Stimulated activated CD8-positive, alpha-beta memory T cell treated with anti-CD3 and anti-CD28 coated beads, Interleukin-2, amount 100 ng/mL, for 48 hours (primary cell): Measurements from ENCODE around the gene PARP14.
"Not testable (repeated sequence)": the region's sequence is repeated elsewhere in the genome, so short reads cannot be mapped to it uniquely, and the experiment has no call there.

Experiments
- DNase-seq, 2 donors: peaks; one replicate each; pipeline ENCODE4 v3.0.0-alpha.2; 2020; ENCODE audit warnings: low read depth in 2 of 2

PARP14 gene

GRCh38 chr3:122716667-122717066 is 36.0 kb downstream of the PARP14 start:
- DNase-seq: no peak

- no peak for DNase-seq
These were observed 38.8 kb downstream of the PARP14 start for GRCh38 chr3:122719273-122719921.

- no peak for DNase-seq
These were observed 44.5 kb downstream of the PARP14 start for GRCh38 chr3:122725106-122725505.

GRCh38 chr3:122727294-122727693 is 46.7 kb downstream of the PARP14 start:
- no peak for DNase-seq

- no peak for DNase-seq
These were observed 47.1 kb downstream of the PARP14 start for GRCh38 chr3:122727766-122728165.

- DNase-seq: no peak
These were observed 47.5 kb downstream of the PARP14 start for GRCh38 chr3:122728186-122728585.

- DNase-seq: no peak
These were observed 48.3 kb downstream of the PARP14 start for GRCh38 chr3:122728756-122729514.

GRCh38 chr3:122730240-122730639 is 49.6 kb downstream of the PARP14 start:
- no peak for DNase-seq

- DNase-seq: not testable (repeated sequence)
These were observed 52.3 kb downstream of the PARP14 start for GRCh38 chr3:122732682-122733525.

- DNase-seq: no peak
These were observed 58.5 kb downstream of the PARP14 start for GRCh38 chr3:122739172-122739571.

GRCh38 chr3:122742234-122742633 is 61.6 kb downstream of the PARP14 start:
- DNase-seq: no peak

- DNase-seq: no peak
These were observed 63.0 kb downstream of the PARP14 start for GRCh38 chr3:122743581-122744120.

- DNase-seq: no peak
These were observed 64.9 kb downstream of the PARP14 start for GRCh38 chr3:122745369-122746021.

- not testable (repeated sequence) for DNase-seq
These were observed 66.7 kb downstream of the PARP14 start for GRCh38 chr3:122747295-122747694.

- no peak for DNase-seq
These were observed 67.7 kb downstream of the PARP14 start for GRCh38 chr3:122748347-122748746.

GRCh38 chr3:122754929-122755328 is 74.3 kb downstream of the PARP14 start:
- no peak for DNase-seq

GRCh38 chr3:122755491-122755890 is 74.9 kb downstream of the PARP14 start:
- no peak for DNase-seq

- DNase-seq: no peak
These were observed 78.4 kb downstream of the PARP14 start for GRCh38 chr3:122758877-122759560.

GRCh38 chr3:122760453-122761271 is 80.0 kb downstream of the PARP14 start:
- DNase-seq: no peak

GRCh38 chr3:122766430-122766829 is 85.8 kb downstream of the PARP14 start:
- no peak for DNase-seq
